Activated CD4-positive, alpha-beta T cell treated with anti-CD3 and anti-CD28 coated beads, Interleukin-2, amount 50 U/mL, for 4 hours (primary cell): ENCODE results near the gene SUPT3H.
"Not testable (repeated sequence)": the region's sequence is repeated elsewhere in the genome, so short reads cannot be mapped to it uniquely, and the experiment has no call there.

Source experiments
- DNase-seq, 2 experiments: peaks; one replicate each; pipeline ENCODE4 v3.0.0-alpha.2; 2020

The SUPT3H gene

DNA sequence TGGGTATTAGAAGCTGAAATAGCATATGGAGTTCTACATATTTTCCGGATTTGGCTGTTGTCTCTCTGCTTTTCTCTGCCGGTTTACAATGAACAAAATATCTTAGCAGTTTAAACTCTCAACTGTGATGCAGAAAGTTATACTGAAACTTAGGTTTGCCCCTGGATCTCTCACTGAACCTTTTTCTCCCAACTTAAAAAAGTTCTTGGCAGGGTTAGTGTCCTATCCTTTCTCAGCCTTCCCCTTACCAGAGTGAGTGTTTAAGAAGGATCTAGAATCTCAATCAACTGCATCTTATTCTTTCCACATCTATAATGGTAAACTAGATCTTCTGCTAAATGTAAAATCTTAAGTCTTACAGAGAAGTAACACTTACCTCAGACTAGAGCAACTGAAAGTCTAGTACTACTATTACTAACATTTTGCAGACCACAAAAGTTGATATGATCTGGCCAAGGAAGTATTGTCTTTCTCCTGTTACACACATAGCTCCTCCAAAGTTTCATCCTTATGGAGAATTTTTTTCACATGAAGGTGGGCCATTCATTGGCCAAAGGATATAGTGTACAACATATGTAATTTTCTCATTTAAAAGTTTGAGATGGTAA lies 441.9 kb downstream of the SUPT3H start:
- DNase-seq, result no peak

DNA sequence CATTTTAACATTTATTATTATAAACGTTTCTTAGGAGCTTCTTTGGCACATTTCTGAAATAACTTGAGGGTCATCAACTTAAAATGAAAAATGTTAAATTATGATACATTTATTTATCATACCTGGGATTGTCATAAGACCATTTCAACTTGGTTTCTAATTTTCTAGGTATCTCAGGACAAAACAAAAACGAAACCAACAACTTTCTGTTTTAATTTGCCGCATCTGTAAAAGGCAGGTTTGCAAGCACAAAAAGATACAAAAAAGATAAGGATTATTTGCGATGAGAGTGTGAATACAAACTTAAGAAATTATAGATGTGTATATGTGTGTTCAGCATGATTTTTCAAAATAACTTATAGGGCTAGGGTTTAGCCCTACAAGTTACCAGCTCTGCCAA lies 444.6 kb downstream of the SUPT3H start:
- DNase-seq, result no peak

DNA sequence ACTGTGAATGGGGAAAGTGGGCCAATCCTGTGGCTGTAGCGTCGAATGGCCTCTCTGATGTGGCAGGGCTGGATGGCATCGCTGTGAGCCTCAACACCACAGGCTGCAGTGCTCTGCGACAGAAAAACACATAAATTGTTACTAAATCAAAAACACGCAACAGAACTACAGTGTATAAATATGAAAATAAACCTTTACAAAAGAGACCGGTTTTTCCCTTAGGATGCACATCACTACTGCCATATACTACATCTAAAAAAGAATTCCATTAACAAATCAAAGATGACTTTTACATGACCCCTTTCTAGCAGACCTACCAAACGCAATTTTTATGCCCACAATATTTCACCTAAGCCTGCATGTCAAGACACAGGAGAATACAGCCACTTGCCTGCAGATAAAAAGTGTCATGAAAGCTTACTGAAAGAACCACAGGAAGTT lies 445.1 kb downstream of the SUPT3H start:
- DNase-seq, result peak in 1 of 2 experiments; percentile 15

DNA sequence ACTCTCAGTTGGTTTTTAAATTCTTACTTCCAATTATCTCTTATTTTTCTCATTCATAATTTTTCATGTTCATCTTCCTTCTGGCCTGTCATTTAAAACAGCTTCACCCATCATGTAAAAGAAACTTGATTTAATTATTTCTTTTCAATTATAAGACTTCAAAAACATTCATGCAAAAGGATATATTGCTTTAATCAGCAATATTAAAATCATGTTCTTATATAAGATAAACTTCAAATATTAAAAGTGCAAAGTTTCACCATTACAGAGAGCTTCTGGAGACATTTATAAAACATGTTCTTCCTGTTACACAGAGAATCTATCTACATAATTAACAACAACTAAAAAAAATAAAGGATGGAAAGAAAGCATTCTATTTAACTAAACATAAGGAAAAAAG lies 446.3 kb downstream of the SUPT3H start:
- no peak for DNase-seq

DNA sequence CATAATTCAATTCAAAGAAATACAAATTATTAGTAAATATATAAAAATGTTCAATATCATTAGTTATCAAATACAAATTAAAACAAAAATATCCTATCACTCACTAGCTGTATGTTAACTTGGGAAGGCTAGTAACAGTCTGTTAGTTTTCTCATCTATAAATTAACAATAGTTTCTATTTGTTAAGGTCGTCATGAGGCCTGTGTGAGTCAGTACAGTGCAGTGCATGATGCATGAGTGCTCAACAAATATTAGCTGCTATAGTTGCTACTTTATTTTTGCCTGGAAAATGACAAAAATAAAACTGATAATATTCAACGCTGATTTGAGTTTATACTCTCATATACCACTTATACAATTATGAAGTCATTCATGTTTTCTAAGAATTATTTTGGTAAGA lies 451.2 kb downstream of the SUPT3H start:
- DNase-seq, result no peak

DNA sequence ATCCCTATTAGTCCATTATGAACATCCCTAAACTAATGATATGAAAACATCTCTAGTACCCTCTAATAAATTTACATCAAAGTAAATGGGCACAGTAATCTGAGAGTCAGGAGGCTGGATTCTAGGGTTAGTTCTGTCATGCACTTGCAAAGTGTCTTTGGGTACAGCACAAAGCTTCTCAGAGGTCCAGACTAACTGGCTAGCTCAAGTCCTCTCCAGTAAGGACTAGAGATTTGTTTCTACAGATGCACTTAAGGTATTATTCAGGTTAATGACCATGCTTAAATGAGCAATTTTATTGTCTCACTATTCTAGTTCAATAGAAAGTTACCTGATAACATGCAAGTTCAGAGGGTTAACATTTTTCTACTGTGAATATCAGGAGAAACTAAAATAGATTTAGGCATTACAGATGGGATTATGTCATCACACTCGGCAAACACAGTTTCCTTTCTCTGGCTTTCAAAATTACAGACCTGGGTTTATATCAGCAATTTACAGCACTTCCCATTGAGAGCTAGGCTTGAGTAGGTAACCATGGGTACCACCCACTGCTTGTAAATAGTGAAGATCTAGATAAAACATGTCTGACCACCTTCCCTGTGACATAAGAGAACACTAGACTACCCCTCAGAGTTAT lies 452.5 kb downstream of the SUPT3H start:
- no peak for DNase-seq

DNA sequence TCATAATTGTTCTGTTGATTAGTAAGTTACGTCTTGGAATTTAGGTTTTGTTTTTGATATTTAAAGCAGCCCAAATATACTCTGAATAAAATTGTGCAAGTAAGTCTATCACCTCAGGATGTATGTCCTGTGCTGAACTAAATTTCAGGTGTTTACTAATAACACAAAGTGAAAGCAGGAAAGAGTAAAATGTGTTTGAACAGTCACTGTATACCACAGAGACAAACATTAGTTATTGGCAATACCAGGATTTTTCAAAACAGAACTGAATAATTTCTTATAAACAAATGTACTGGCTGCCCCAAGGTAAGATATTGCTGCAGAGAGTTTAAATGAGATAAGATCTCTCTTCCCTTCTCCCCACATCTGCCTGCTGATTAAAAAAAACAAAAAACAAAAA lies 454.3 kb downstream of the SUPT3H start:
- no peak for DNase-seq

DNA sequence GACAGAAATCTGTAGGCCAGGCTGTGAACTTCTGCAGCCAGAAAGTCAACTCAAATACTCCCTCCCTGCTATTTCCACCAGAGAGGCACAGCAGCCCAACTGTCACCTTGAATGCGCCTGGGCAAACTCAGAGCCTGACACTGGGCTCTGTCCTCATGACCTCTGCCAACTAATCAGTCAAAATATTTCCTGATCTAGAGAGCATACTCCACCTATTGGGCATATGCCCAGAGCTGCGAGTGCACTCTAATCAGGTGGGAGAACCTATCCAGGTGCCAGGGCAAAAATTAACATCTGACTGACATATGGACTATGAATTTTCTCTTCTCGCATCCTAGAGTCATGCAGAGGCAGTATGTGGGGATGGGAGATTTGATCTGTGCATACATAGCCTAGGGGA lies 455.9 kb downstream of the SUPT3H start:
- DNase-seq, result no peak

DNA sequence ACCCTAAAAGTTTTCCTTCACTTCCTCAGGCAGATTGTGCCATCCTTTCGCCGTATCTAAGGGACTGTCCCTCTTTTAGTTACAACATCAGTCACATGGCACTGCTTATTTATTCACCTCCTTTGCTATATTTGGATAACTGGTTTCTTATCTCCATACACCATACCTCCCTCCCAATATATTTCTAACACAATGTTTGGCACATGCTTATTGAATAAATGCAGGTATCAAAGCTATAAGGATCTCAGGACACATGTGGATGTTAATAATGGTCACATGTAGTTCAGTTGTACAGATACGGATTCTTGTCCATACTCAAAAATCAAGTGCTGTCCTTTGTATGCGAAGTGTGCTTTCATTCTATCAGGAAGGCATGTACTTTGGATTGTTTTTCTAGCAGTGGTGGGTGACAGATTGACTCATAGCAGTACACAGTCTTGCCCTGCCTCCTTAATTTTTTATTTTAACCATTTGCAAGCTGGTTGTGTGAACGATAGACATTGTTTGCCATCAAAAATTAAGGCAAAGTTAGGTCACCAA lies 456.7 kb downstream of the SUPT3H start:
- no peak for DNase-seq

DNA sequence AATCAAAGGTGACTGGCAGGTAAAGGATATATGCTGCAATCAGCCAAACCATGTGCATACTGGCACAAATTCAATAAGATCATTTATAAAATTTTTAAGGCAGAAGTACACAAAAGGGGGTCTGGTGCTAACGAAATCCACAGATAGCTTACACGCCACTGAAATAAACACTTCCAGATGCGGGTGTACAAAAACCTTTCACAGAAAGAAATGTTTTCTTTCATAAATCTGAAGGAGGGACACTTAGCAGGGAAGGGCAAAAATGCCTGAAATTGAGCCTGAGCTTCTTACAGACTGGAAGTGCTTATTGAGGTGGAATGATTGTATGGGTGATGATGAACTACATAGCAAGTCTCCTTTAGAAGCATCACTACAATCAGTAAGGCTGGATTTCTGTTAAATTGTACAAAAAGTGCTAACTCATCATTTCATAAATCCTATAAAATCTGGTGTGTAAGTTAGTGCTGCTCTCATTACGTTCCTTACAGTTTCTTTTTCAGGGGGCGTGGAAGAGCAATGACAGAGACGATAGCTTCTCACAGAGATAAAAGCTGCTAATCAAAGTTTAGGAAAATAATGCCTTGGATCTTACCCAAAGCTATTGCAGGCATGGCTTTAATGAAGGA lies 458.9 kb downstream of the SUPT3H start:
- DNase-seq, result no peak

DNA sequence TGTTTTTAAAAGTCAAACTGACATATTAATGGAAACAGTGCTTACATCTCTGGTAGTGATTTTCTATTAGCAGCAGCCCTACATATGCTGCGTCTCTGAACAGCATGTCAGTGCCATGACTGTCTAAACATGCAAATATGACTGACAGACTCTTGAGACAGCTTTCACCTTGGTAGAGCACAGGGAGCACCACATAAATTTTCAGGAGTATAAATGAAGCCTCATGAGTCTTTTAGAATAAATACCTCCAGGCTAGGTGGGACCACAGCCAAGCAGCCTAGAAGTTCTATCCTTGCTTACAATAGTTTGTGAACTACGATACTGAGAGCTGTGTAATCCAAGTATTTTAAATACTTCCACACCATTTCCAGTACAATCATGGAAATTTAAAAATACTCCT lies 460.3 kb downstream of the SUPT3H start:
- DNase-seq, result no peak

DNA sequence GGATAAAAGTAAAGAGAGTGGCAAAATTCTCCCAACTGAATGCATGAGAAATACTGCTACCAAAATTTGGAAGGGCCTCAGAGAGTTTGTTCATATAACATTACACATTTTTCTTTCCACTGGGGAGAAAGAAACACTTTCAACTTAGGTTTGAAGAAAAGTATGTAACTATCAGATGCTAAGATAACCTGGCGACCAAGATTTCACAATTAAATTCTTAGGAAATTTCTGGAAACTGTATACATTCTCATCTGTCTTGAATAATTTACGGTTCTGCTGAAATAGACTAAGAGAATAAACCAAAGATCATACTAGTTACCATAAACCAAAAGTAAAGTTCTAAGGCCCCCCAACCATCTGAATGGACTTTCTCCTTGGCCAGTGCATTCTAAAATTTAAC lies 462.6 kb downstream of the SUPT3H start:
- no peak for DNase-seq

DNA sequence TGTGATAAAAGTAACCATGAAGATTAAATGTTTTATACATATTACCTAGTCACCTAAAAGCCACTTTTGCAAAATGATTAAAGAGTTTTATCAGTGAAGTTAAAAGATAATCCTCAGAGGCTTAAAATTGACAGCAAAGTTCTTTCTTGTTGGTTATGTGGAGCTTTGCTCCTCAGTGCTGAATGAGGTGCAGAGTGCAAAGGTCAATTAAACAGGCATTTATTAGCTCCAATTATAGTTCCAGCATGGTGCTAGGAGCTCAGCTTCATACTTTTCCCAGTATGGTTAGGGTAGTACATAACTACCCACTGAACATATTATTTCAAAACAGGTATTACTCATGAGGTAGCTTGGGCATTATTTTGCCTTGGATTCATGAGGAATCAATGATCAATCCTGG lies 463.6 kb downstream of the SUPT3H start:
- DNase-seq, result no peak

DNA sequence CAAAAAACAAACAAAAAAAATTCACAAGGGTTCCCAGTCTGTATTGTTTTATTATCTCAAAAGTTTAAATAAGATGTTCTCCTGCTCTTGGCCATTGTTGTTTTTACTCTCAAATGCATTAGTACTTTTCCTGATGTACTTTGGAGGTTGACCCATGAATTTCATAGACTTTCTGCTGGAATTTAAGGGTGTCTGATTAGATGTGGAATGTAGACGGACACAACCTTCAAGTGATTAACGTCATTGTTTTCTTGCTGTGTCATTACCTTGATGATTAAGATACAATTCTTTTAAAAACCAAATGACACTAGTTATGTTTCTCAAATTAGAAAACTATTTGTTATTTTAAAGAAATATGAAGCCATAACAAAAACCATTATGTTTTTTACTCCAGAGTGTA lies 471.0 kb downstream of the SUPT3H start:
- no peak for DNase-seq

DNA sequence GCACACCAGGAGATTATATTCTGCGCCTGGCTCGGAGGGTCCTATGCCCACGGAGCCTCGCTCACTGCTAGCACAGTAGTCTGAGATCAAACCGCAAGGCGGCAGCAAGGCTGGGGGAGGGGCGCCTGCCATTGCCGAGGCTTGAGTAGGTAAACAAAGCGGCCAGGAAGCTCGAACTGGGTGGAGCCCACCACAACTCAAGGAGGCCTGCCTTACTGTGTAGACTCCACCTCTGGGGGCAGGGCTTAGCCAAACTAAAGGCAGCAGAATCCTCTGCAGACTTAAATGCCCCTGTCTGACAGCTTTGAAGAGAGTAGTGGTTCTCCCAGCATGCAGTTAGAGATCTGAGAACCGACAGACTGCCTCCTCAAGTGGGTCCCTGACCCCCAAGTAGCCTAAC lies 477.4 kb downstream of the SUPT3H start:
- DNase-seq, result not testable (repeated sequence)

DNA sequence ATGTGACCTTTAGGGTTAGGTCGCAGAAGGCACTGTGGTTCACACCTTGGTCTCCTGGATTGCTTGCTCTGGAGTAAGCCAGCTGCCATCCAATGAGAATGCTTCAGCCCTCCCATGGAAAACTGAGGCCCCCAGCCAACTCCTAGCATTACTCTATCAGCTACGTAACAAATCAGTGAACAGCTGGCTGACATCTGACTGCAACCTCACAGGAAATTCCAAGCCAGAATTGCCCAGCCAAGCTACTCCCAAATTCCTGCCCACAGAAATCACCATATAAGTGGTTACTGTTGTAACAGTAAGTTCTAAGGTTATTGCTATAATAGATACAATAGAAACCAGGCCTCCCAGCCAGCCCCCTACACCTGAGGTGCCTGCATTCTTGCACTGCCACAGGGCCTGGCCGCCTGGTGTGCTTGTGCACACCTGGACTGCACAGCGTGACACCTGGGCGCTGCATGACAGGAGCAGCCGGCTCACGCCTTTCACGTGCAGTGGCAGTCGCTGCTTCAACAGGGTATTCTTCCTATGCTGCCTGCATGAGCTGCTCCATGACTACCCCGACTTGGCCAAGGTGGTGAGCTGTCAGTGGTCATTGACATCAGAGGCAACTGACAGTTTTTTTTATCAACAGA lies 479.3 kb downstream of the SUPT3H start:
- DNase-seq, result no peak

DNA sequence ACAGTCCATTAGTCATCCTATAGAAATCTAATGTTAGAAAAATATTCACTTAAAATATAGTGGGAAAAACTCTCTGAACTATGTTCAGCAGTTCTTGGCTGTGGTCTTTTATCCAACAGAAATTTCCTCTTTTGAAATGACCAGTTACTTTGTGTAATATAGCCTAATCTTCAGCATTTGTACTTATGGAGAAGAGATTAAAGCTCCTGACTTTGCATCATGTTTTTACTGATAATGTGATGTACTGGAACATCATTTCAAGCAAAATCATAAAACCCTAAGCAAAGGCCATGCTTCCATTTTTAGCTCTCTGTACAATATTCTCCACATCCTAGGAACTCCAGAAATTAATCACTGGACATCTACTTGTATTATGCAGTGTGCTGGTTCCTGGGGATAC lies 480.4 kb downstream of the SUPT3H start:
- no peak for DNase-seq

DNA sequence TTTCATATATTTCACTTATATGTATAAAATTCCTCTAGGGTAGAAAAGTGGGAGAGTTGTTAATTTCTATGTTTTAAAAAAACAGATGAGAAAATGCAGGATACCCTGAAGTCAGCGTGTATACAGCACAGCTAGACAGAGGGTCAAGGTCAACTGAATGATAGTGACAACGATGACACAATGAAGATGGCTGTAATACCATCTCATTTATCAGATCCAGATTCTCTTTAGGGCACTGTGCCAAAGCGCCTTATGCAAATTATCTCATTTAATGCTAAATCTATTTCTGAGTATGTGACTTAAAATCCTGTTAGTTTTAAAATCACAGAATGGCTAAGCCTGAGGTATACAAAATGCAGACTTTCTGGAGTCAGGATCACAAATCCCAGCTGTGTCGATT lies 481.0 kb downstream of the SUPT3H start:
- DNase-seq, result no peak

DNA sequence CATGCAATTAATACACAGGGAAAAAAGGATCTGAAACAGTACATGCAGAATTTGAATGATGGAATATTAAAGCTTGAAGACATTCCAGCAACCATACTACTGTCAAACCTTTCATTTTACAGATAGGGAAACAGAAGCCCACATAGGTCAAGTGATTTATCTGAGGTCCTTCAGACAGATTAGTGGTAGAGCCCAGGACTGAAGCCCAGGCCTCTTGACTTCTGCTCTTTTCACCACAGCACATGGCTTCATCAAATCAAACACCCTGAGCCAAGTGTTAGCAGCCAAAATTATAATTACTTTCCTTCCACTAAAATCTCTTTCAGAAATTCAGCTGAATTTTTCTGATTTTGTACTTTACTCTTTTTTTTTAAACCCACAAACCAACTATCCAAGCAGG lies 485.2 kb downstream of the SUPT3H start:
- DNase-seq, result no peak

DNA sequence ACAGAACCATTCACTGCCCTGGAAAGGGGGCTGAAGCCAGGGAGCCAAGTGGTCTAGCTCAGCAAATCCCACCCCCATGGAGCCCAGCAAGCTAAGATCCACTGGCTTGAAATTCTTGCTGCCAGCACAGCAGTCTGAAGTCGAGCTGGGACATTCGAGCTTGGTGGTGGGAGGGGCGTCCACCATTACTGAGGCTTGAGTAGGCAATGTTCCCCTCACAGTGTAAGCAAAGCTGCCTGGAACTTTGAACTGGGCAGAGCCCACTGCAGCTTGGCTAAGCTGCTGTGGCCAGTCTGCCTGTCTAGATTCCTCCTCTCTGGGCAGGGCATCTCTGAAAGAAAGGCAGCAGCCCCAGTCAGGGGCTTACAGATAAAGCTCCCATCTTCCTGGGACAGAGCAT lies 498.7 kb downstream of the SUPT3H start:
- DNase-seq, result not testable (repeated sequence)

DNA sequence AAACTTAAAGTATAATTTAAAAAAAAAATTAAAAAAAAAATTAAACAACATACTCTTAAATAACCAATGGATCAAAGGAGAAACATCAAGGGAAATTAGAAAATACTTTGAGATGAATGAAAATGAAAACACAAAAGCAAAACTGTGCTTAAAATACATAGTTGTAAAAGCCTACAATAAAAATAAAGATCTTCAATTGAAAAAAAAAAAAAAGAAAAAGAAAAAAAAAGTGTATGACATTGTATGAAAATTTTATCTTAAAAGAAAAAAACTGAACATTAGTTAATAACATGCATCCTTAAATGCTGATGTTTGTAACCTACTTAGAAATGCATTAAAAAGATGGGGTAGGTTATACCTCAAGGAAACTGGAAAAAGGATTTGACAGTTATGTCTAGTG lies 501.1 kb downstream of the SUPT3H start:
- DNase-seq, result not testable (repeated sequence)

DNA sequence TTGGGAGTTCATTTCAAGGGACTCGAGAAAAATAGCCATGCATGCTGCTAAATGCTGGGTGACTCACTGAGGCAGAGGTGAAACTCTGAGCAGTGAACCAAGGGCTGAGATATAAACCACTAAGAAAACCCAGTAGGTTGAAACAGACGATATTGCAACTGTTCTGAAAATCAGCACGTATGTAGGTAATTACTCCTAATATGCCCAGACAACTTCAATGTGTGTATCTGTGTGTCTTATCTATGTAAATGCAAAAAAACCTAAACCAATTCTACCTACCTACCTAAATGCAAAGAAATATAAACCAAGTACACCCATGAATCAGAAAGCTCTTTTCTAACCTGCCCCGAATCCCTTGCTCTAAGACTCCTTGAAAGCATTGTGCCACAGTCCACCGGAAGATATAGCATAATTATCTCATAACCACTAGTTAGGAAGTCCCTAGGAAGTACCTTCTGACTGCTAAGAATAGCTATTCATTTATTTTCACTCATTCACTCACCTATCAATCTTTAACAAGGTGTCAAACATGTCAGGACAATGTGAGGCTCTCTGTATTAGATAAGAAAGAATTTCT lies 508.3 kb downstream of the SUPT3H start:
- no peak for DNase-seq

DNA sequence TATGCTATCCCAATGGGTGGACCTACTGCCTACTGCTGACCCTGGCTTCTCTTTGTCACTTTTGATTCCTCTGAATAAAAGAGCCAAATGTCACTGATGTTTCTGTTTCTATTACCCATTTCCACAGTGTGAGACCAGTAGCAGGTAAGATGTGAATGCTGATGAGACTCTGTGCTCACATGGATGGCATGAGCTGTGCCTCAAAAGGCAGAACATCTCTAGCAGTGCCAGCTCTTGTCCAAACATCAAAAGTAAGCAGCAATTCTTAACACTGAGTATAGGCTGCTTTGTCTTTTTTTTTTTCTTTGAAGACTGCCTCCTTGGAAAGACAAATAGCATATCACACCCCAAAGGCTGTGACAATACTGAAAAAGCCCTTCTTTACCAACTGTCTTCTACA lies 508.8 kb downstream of the SUPT3H start:
- DNase-seq, result no peak

DNA sequence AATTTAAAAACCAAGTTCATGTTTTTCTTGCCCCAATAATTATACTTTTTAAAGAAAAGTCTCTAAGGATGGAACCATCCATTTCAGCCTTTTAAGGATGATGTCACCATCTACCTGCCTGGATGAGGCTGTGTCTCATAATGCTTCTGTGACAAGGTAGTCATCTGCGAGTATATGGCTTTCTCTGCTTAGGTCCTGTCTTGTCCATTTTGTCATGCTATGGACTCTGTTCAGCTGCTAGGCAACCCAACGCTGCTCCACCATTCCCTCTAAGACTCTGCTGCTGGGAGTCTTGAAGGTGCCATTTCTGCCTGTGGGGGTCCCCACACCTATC lies 509.4 kb downstream of the SUPT3H start:
- no peak for DNase-seq
